ENCODE results near the gene MTR.

- TF ChIP-seq CTCF (IDR thresholded peaks at IDR 0.05; ENCODE audit: low read length), result no peak
- no peak for TF ChIP-seq EZH2 (IDR thresholded peaks at IDR 0.05; ENCODE audit: borderline replicate concordance, low read length)
Measured at GRCh38 chr1:236808005-236808404, 12.9 kb downstream of the MTR start.
